Cardiac fibroblast (primary cell): Measurements from ENCODE around the gene MED9.

ENCODE experiments used
- DNase-seq, 2 donors: peaks; one replicate each; pipeline versions ENCODE4 v3.0.0 to v3.0.0-alpha.2; 2010; ENCODE audit warnings: low read depth in 2 of 2
- H3K4me3 ChIP-seq, 2 donors: replicated peaks in 1 of 2; 1 replicate in 1 of 2; 2 replicates in 1 of 2; pipeline ENCODE4 v1.5.1; 2011; ENCODE audit warnings: low read depth in 2 of 2, low read length in 2 of 2, mild to moderate bottlenecking in 2 of 2, moderate library complexity in 1 of 2
- TF ChIP-seq, protein P1 (sequence below): IDR thresholded peaks from one replicate; pipeline ENCODE4 v1.5.1; 2011; ENCODE audit warnings: low read depth, mild to moderate bottlenecking, low read length, inconsistent platforms

MED9 gene

DNA sequence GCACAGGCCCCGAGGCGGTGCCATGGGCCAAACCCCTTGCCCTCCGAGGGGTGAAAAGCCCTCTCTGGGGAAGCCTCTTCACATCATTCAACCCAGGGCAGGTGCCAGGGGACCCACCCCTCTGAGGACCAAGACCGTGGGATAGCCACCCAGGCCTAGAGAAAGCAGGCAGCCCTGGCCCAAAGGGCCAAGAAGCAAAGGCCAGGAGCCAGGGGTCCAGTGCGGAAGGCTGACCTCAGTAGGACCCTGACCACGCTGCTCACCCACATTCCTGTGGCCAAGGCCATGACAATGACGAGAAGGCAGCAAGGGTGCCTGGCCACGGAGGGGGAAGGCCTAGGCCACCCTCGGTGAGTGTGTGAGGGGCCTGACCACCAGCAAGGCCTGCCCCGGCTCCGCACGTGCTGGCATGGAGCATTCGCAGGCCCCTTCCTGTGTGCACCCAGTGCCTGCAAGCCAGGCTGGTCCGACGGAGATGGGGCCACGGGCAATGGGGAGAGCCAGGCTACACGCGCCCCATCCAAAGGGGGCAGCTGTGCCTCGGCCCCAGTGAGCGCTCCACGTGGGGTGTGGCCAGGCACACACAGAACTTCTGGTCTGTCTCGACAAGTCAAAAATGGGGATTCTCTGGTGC is 43.9 kb downstream of the MED9 start:
- DNase-seq = no peak
- no peak overlapping the region for H3K4me3 ChIP-seq
- TF ChIP-seq, protein P1, sequence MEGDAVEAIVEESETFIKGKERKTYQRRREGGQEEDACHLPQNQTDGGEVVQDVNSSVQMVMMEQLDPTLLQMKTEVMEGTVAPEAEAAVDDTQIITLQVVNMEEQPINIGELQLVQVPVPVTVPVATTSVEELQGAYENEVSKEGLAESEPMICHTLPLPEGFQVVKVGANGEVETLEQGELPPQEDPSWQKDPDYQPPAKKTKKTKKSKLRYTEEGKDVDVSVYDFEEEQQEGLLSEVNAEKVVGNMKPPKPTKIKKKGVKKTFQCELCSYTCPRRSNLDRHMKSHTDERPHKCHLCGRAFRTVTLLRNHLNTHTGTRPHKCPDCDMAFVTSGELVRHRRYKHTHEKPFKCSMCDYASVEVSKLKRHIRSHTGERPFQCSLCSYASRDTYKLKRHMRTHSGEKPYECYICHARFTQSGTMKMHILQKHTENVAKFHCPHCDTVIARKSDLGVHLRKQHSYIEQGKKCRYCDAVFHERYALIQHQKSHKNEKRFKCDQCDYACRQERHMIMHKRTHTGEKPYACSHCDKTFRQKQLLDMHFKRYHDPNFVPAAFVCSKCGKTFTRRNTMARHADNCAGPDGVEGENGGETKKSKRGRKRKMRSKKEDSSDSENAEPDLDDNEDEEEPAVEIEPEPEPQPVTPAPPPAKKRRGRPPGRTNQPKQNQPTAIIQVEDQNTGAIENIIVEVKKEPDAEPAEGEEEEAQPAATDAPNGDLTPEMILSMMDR = no peak

DNA sequence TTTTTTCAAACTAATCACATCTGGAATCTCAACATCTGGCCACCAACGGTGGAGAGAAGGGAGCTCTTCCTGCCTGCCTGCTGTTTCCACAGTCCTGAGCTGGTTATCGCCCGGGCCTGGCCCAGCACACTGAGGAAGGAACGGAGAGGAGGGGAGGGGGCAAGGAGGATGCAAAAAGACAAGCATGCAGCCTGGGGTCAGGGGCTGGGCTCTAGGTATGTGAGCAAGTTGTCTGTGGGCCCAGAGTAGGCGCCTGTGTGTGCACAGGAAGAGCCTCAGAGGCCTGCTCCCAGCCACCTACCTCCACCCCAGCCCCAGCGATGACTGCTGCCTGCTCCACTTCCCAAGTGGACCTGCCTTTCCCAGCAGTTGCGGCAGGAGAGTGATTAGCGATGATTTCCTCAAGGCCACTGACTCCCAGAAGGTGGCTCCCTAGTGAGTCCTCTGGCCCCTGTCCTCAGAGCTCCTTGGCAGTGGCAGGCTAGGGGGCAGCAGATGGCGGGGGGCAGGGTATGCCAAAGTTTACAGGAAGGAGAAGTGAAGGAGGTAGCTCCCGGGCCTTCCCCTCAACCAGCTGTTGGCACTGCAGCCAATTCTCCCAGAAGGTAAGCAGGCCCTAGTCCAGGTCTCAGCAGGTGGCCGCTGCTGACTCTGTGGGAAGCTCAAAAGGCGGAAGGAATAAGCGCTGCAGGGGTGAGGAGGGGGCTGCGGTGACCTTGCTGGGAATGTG is 46.4 kb downstream of the MED9 start:
- no peak overlapping the region for H3K4me3 ChIP-seq
- no peak for DNase-seq
- TF ChIP-seq, protein P1 = no peak

DNA sequence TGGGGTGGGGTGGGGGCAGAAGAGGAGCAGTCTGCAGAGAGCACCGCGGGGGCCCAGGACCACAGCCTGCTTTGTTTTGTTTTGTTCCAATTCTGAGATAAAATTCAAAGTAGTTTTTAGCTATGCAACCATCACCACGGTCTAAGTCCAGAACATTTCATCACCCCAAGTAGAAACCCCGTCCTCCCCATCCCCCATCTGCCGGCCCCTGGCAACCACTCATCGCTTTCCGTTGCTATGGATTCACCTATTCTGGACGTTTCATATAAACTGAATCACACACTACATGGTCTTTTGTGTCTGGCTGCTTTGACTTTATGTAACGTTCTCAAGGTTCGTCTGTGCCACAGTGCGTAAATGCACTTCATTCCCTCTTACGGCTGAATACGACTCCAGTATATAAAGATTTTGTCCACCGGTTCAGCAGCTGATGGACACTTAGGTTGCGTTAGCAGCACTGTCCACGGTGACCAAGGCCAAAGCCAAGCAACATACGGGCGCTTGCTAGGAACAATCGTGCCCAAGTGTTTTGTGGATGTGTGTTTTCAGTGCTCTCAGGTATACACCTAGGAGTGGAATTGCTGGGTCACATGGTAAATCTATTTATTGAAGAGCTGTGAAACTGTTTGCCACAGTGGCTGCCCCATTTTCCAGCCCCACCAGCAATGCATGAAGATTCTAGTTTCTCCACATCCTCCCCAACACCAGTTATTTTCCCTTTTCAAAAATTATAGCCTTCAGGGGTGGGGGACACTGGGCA is 47.1 kb downstream of the MED9 start:
- no peak overlapping the region for H3K4me3 ChIP-seq
- DNase-seq = no peak
- TF ChIP-seq, protein P1 = no peak

DNA sequence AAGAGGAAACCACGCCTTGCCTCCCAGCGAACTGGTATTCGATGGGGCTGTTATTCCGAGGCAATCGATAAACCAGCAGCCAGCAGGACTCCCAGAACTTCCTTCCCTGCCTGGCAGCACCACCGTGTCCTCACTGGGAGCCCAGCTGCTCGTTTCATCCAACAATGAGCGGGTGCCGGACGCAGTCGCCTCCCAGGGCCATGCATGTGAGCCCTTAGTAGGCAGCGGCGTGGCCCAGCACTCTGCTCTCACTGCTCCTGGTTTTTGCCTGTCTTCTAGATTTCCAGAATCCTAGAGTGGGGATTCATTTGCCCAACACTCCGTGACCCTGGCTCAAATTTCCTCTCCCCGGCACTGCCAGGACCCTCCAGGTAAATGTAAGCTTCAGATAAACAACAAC is 48.5 kb downstream of the MED9 start:
- TF ChIP-seq, protein P1 = no peak
- DNase-seq = no peak
- H3K4me3 ChIP-seq = no peak overlapping the region

DNA sequence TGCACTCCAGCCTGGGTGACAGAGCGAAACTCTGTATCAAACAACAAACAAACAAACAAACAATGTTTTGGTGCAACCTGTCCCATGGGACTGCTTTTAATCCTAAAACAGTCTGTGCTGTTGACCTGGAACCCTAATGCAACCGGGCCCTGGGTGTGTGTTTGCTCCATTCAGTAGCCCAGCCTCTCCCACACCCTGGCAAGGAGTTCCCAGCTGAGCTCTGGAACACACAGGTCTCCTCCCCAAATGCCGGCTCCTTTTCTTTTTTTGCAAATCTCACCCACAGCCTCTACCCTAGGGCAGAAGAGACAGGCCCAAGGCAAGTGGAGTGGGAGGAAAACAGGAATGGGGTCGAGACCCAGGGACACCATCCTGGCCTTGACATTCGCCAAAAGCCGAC is 49.2 kb downstream of the MED9 start:
- TF ChIP-seq, protein P1 = no peak
- DNase-seq = no peak
- H3K4me3 ChIP-seq = no peak overlapping the region

DNA sequence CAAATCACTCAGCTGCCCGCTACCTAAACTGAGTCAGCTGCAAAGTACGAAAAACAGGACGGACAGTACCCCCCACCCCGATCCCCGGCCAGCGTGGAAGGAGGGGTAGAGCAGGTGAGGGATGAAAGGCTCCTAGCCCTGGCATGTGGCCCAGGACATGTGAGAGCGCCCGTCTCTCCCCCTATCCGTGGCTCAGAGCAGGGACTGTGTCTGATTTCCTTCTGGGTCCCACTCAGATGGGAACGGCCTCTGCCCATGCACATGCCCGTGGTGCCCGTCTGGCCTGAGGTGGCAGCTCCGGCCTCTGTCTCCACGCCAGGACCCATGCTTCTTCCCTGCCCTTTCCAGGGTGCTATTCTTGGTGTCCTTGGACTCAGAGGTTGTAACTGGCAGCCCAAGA is 49.6 kb downstream of the MED9 start:
- TF ChIP-seq, protein P1 = no peak

More for the DNA sequence above, 49.6 kb downstream of the MED9 start:
- H3K4me3 ChIP-seq = no peak overlapping the region
- DNase-seq = no peak
